NCI-H2227 (cell line): ENCODE measurements around the gene BCL2.
A peak's percentile ranks its signal among the peaks of the same experiment; 100 is the strongest.

Experiments used
- DNase-seq: peaks from one replicate; lab custom pipeline; 2025; ENCODE audit not compliant: unreplicated experiment; lab: John Stamatoyannopoulos, UW

The BCL2 gene

DNA sequence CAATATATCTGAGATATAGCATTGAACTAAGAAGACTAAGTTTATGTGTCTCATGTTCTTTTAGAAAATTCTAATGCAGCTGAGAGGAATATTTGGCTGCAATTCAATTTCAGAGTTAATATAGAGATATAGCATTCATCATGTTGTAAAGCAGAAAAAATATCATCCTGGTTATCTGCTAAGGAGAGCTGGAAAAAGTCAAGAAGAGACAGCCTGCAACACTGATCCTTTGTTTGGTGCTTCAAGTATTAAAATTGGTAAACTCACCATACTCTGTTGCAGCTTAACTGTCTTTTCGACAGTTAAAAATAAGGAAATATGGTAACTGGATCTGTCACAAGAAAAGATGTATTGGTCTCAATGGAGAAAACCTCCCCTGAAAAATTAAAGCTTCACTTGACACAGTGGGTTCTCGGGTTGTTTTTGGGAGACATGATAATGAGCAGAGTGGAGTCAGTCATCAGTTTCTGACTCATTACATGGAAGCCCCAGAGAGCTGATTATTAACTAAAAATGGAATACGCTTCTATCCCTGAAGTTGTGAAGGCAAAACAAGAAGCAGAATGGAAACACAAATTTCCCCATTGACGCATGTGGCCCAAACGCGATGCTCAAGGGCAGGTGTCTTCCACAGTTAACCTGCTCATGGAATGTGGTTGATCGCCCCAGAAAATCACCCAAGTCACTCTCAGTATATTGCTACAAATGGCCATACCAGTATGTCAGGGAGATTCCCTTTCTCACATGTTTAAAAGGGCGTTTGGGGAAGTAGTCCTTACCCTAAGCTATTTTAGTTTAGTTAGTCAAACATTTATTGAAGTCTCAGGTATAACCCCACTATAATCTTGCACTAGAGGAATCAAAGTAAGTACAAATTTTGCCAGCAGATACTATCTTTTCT lies 8.2 kb downstream of the BCL2 start:
- DNase-seq, result no peak

GRCh38 chr18:63309422-63309821 lies 10.1 kb downstream of the BCL2 start:
- DNase-seq, result no peak

DNA sequence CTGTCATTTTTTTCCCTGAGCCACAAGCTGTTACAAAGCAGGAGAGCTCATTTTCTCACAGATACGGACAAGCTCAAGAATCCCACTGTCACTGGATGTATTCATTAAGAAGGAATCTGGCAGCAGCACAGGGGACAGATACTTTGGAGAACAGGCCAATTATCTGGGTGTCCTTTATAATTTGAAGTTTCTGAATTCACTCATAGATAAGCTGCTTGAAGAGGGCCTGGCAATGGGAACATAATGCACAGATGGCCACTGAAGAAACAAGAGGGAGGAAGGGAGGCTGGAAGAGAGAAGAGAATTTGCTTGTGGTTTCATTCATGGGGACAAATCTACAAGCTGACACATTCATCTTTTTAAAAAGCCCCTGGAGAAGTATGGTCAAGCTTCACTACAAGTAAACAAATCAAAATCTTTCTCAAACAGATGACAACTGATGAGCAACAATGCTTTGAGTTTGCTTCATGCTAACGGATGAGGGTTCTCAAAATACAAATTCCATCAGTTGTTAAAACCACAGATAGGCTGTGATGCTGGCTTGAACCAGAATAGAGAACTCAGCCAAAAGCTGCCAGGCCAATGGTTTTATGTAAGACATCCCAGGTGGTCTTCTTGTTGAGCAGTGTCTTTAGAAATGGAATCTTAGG lies 11.9 kb downstream of the BCL2 start:
- DNase-seq, result no peak

DNA sequence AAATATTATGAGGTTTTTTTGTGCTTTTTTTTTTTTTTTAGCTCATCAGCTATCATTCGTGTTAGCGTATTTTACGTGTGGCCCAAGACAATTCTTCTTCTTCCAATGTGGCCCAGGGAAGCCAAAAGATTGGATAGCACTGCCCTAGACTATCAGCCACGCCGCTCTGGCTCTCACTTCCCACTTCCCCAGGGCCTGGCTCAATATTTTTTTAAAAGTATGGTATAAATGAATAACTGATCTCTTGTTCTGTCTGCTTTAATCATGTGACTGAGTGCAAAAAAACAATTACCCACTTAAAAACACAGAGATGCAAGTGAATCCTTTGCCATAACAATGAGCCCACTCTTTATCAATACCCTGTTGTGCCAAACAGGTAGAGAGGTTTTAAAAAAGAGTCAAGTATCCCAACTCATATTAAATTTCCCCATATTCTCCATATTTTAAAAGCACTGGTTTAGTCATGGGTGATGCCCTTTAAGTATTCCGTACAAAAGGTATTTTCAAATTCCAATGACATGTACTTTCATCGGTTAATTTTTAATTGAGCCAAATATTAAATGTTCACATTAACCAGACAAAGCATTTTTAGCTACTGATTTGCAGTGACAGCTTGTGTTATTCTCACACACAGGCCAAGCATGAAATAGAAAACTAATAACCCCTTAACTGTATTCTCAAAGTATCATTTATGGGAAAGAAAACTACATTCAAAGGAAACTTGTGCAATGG lies 12.6 kb downstream of the BCL2 start:
- no peak for DNase-seq

DNA sequence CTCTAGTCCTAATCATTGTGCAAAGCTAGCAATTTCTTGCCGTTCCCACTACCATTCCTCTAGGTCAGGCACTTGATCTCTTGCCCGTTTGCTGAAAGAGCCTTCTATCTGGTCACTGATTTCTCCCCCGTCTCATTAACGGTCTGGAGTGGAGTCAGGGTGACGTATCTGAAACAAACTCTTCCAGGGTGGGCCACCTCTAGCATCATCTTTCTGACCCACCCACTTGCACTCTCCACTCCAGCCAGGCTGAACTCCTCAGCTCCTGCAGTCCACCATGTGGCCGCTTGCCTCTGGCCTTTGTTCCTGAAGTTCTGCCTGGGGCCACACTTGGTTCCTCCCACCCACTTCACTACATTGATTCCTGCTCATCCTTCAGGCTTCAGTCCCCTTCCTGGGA lies 13.3 kb downstream of the BCL2 start:
- DNase-seq, result no peak

DNA sequence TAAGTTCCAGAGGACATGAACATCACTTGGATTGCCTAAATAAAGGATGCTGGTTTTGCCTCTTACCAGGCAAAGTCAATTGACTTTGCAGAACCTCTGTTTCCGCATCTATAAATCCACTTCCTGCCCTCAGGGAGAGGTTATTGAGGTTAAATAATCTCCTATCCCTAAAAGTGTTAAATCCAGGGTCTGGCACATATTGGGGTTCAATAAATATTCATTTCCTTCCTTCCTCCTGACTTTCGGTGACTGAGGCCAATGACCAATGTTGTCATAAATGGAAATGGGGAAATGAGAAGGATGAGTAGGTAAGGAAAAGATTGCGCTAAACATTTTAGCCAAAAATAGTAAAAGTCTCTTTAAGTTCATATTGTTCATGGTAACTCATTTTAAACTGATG lies 16.0 kb downstream of the BCL2 start:
- DNase-seq, result no peak

DNA sequence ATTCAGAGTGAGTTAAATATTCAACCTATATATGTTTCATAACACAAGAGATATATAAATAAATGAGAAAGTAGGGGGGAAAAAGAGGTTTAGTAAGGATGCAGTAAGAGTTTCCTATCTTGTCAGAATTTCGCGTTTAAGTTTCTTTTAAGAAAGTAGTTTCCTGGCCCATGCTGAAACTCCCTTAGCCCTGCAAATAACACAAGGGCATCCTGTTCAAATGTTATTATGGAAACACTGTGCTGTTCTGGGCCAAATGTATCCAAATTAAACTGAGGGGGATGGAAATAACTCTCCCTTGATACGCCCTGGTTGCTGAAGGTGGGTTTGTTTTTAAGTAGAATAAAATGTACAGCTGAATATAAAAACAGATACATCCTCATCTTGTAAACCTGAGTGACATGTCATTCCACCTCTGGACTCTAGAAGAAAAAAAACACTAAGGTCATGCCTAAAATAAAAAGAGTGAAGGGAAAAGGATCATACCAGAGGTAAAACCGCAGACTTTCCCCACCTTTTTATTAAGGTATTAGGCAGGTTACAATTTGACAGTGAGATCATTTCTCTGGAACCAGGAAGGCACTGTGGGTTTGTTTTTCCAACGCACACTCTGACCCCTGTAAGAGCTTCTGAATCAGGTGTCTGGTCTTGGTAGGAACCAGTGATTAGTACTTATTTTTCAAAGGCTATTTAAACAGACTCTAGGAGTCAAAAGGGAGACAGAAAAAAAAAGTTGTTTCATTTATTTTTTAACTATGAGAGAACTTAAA lies 16.7 kb downstream of the BCL2 start:
- no peak for DNase-seq

- no peak for DNase-seq
These were observed 17.3 kb downstream of the BCL2 start for GRCh38 chr18:63302220-63302619.

- DNase-seq, result no peak
These were observed 18.1 kb downstream of the BCL2 start for GRCh38 chr18:63301434-63301833.

DNA sequence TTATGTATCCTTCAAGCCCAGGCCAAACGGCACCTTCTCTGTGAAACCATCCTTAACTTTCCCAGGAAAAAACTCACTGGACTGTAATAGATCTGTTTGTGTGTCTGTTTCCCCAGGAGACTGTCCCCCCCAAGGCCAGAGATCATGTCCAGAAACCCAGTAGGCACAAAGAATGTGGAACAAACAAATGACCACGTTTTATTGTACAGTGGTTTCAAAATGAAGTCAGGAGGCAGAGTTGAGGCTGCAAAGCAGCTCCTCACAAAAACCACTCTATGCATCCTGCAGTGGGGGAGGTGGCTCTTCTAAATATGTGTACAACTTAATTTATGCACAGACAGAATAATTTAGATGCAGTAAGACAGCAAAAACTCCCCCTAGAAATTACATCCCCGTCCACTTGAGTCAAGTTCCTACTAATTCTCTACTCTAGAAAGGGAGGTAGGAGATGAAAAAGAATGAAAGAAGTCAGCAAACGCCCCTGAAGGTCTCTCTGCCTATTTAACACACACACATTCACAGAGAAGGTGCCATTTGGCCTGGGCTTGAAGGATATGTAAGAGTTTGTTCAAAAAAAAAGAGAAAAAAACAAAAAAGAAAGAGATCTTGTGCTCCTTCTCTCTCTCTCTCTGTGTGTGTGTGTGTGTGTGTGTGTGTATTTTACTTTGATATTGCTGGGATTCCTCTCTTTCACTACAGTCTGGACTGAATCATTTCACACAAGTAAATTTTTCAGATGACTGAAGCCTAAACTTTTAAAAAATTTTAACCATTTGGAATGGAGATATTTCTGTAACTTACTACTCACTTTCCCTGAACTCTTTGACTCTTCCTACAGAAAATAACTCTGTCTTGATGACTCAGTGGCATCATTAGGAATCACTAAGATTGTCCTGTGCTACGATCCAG lies 19.5 kb downstream of the BCL2 start:
- no peak for DNase-seq

DNA sequence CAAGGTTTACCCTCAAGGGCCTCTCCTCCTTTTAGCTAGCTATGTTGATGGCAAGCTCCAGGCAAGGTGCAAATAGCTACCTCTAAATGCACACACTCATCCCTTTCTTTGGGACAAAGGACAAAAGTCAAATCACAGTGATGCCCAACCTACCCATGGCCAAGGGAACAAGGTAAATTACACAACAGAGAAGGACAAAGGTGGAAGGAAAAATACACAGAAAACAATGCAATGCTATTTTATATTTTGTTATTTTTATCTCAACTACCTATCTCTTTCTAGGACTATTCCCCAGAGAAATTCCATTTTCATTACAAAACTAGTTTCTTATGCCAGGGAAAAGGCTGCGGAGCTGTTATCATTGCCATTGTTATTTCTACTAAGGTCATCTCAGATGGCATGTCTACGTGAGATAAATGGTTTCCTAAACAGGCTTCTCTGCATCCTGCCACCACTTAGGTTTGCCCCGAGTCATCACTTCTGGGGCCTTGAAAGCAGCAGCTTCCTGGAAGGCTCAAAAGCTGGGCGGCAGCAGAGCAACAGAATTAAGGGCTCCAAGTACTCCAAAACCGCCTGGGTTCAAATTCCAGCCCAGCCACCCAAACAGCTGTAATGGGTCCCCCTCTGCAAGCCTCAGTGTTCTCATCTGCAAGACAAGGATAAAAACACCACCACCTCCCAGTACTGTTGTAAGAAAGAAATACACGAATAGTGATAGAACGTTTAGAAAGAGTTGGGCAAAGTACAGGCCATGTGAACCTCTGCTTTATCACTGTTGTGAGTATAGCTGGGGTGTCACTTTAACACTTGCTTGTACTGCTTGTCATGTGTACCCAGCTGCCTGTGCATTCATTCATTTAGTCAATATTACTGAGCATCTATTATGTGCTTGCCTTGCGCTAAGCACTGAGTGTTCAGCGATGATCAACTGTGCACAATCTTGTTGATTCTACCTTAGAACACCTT lies 20.9 kb downstream of the BCL2 start:
- peak; percentile 14 for DNase-seq

GRCh38 chr18:63297687-63298399 lies 21.7 kb downstream of the BCL2 start:
- DNase-seq, result no peak

DNA sequence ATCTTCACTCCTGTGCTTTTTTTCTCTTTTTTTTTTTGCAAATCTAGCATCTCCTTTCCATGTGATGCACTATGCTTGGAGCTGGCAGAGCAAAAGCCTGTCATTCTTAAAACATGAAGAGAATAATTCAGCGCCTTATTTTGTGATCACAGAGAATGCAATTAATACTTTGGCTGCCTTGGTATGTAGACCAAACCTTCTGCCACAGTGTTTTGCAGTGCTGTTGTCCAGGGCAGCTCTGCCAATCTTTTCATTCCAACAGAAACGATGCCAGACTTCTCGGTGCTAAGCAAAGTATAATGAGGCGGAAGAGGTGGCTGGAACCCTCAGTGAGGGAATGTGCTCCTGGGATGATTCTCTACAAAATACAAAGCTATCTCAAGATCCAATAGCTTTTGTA lies 25.6 kb downstream of the BCL2 start:
- no peak for DNase-seq

GRCh38 chr18:63292831-63293683 lies 26.5 kb downstream of the BCL2 start:
- DNase-seq, result no peak

DNA sequence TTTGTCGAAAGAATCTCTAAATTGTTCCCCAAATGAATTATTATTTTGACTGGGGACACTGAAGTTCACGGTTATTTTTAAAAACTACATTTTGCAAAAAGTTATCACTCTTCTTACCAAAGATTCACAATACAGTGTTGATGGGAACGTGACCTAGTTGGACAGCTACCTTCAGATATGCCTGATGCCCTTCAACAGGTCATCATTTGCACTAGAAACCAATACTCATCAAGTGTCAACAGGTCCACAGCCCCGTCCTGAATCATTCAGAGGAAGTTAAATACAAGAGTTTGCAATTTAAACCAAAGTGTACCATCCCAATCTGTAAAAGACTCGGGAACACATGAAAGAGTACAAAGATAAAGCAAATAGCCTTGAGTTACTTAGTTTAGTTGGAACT lies 28.3 kb downstream of the BCL2 start:
- no peak for DNase-seq

- DNase-seq, result no peak
These were observed 28.8 kb downstream of the BCL2 start for GRCh38 chr18:63290821-63291200.

DNA sequence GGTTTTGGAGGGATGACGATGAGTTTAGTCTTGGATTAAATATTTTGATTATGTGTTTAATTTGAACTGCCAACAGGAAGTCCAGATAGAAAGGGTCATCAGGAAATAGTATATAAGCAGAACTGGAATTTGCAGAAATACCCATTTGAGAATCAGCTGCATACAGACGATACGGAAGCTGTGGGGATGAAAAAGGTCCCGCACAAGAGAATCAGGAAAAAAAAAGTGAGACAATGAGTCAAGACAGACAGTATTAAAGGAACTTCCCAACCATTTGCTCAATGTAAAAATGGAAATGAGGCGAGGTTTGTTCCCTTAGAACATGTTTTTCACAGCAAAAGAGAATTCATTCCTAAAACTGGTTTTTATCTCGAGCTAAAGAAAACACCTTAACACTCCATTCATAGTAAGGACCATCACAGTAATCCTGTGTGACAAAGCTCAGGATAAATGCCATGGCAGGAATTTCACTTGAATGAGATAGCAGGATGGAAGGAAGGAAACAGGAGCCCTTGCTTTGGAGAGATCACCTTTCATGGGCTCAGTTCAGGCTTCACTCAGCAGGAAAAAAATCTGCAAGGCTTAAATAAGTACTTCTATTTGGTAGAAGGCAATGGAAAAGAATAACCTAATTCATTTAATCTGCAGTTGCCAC lies 29.3 kb downstream of the BCL2 start:
- DNase-seq, result no peak
